ENCODE results near the gene RASAL1. TPM values are rescaled to one million over a fixed set of nuclear protein-coding genes. Genes with fewer than 3 reads are reported as not detected.

RASAL1 gene
- total RNA-seq = 0.10 and 0.34 TPM in 2 replicates

- Mint-ChIP-seq H3K9me3 (no peaks in the 10 kb centered on the region), H3K27me3 (ENCODE audit: insufficient read depth) (peaks cover 16% of the 10 kb centered on the region), H3K4me3 (peak within 1 kb of the TSS; percentile 77), H3K36me3 (ENCODE audit: low read depth) (no peaks in the 10 kb centered on the region), H3K27ac (peak within 1 kb of the TSS; percentile 51), H3K4me1 (ENCODE audit: low read depth) (peaks cover 10% of the 10 kb centered on the region)
- peak; percentile 54 for DNase-seq (ENCODE audit: low spot score)
- intact Hi-C loops (cut with micrococcal nuclease) = loop anchor here (2.0 kb wide), 1 partner anchor 17 kb away; no protein-coding TSS in a partner anchor
These were observed at the start of gene RASAL1 for GRCh38 chr12:113135178-113136127. TSS of gene RASAL1 (minus strand) at chr12:113135761. CDS start at chr12:113135462, 299 bp downstream.

- peak overlapping the region; percentile 92 for H3K4me3 Mint-ChIP-seq
- H3K4me1 Mint-ChIP-seq (ENCODE audit: low read depth) = peaks cover 31% of the 10 kb centered on the region
- DNase-seq (ENCODE audit: low spot score) = peak; percentile 85
- peak overlapping the region; percentile 92 for H3K27ac Mint-ChIP-seq
- no peaks in the 10 kb centered on the region for H3K27me3 Mint-ChIP-seq (ENCODE audit: insufficient read depth)
- intact Hi-C loops (cut with micrococcal nuclease) = loop anchor here (1.0 to 10.0 kb wide), 8 partner anchors 11 to 780 kb away; partner anchors contain the start of genes OAS2, PLBD2, RBM19 and SLC8B1
- no peaks in the 10 kb centered on the region for H3K9me3 Mint-ChIP-seq
- peaks cover 28% of the 10 kb centered on the region for H3K36me3 Mint-ChIP-seq (ENCODE audit: low read depth)
These were observed 49.3 kb upstream of the RASAL1 start for GRCh38 chr12:113184900-113185179.

- Mint-ChIP-seq H3K4me3 (peak overlapping the region; percentile 92), H3K36me3 (ENCODE audit: low read depth) (peaks cover 31% of the 10 kb centered on the region), H3K27me3 (ENCODE audit: insufficient read depth) (no peaks in the 10 kb centered on the region), H3K4me1 (ENCODE audit: low read depth) (peaks cover 31% of the 10 kb centered on the region), H3K27ac (peak overlapping the region; percentile 92), H3K9me3 (no peaks in the 10 kb centered on the region)
- DNase-seq (ENCODE audit: low spot score) = no peak
- intact Hi-C loops (cut with micrococcal nuclease) = loop anchor here (1.0 to 10.0 kb wide), 4 partner anchors 10 to 781 kb away; partner anchors contain the start of gene RBM19
These were observed 48.7 kb upstream of the RASAL1 start for GRCh38 chr12:113184098-113184899.

GRCh38 chr12:113183030-113183589, 47.5 kb upstream of the RASAL1 start:
- intact Hi-C loops (cut with micrococcal nuclease) = loop anchor here (10.0 kb wide), 1 partner anchor 782 kb away; the partner anchor contains the start of gene RBM19
- Mint-ChIP-seq H3K9me3 (no peaks in the 10 kb centered on the region), H3K4me1 (ENCODE audit: low read depth) (peaks cover 31% of the 10 kb centered on the region), H3K4me3 (peak overlapping the region; percentile 92), H3K27me3 (ENCODE audit: insufficient read depth) (no peaks in the 10 kb centered on the region), H3K36me3 (ENCODE audit: low read depth) (peaks cover 38% of the 10 kb centered on the region), H3K27ac (no peak overlapping the region)
- no peak for DNase-seq (ENCODE audit: low spot score)

GRCh38 chr12:113181975-113182374, 46.4 kb upstream of the RASAL1 start:
- Mint-ChIP-seq H3K4me3 (no peak overlapping the region), H3K4me1 (ENCODE audit: low read depth) (peaks cover 23% of the 10 kb centered on the region), H3K27ac (no peak overlapping the region), H3K27me3 (ENCODE audit: insufficient read depth) (no peaks in the 10 kb centered on the region), H3K9me3 (no peaks in the 10 kb centered on the region), H3K36me3 (ENCODE audit: low read depth) (peaks cover 45% of the 10 kb centered on the region)
- no peak for DNase-seq (ENCODE audit: low spot score)
- intact Hi-C loops (cut with micrococcal nuclease) = loop anchor here (10.0 kb wide), 1 partner anchor 783 kb away; the partner anchor contains the start of gene RBM19

GRCh38 chr12:113180333-113180732, 44.8 kb upstream of the RASAL1 start:
- Mint-ChIP-seq H3K27me3 (ENCODE audit: insufficient read depth) (no peaks in the 10 kb centered on the region), H3K36me3 (ENCODE audit: low read depth) (peaks cover 50% of the 10 kb centered on the region), H3K4me3 (no peak overlapping the region), H3K9me3 (no peaks in the 10 kb centered on the region), H3K4me1 (ENCODE audit: low read depth) (peaks cover 13% of the 10 kb centered on the region), H3K27ac (no peak overlapping the region)
- no peak for DNase-seq (ENCODE audit: low spot score)
- intact Hi-C loops (cut with micrococcal nuclease) = loop anchor here (10.0 kb wide), 1 partner anchor 784 kb away; the partner anchor contains the start of gene RBM19

- peaks cover 57% of the 10 kb centered on the region for H3K36me3 Mint-ChIP-seq (ENCODE audit: low read depth)
- H3K9me3 Mint-ChIP-seq = no peaks in the 10 kb centered on the region
- H3K27ac Mint-ChIP-seq = no peak overlapping the region
- no peaks in the 10 kb centered on the region for H3K27me3 Mint-ChIP-seq (ENCODE audit: insufficient read depth)
- intact Hi-C loops (cut with micrococcal nuclease) = no loop called here
- H3K4me1 Mint-ChIP-seq (ENCODE audit: low read depth) = peaks cover 17% of the 10 kb centered on the region
- H3K4me3 Mint-ChIP-seq = no peak overlapping the region
- no peak for DNase-seq (ENCODE audit: low spot score)
These were observed 43.5 kb upstream of the RASAL1 start for GRCh38 chr12:113179023-113179422.

GRCh38 chr12:113174461-113175384, 39.2 kb upstream of the RASAL1 start:
- intact Hi-C loops (cut with micrococcal nuclease) = loop anchor here (1.0 to 2.0 kb wide), 3 partner anchors 10 to 182 kb away; no protein-coding TSS in a partner anchor
- Mint-ChIP-seq H3K4me3 (no peak overlapping the region), H3K36me3 (ENCODE audit: low read depth) (peaks cover 61% of the 10 kb centered on the region), H3K27me3 (ENCODE audit: insufficient read depth) (no peaks in the 10 kb centered on the region), H3K27ac (no peak overlapping the region), H3K9me3 (no peaks in the 10 kb centered on the region), H3K4me1 (ENCODE audit: low read depth) (peaks cover 4% of the 10 kb centered on the region)
- peak; percentile 55 for DNase-seq (ENCODE audit: low spot score)

- Mint-ChIP-seq H3K4me1 (ENCODE audit: low read depth) (peaks cover 4% of the 10 kb centered on the region), H3K27ac (no peak overlapping the region), H3K4me3 (no peak overlapping the region), H3K9me3 (no peaks in the 10 kb centered on the region), H3K36me3 (ENCODE audit: low read depth) (peaks cover 51% of the 10 kb centered on the region), H3K27me3 (ENCODE audit: insufficient read depth) (no peaks in the 10 kb centered on the region)
- intact Hi-C loops (cut with micrococcal nuclease) = no loop called here
- no peak for DNase-seq (ENCODE audit: low spot score)
These were observed 37.6 kb upstream of the RASAL1 start for GRCh38 chr12:113173081-113173698.

GRCh38 chr12:113172185-113172584, 36.6 kb upstream of the RASAL1 start:
- no peak overlapping the region for H3K27ac Mint-ChIP-seq
- no peak for DNase-seq (ENCODE audit: low spot score)
- peaks cover 4% of the 10 kb centered on the region for H3K4me1 Mint-ChIP-seq (ENCODE audit: low read depth)
- H3K36me3 Mint-ChIP-seq (ENCODE audit: low read depth) = peaks cover 41% of the 10 kb centered on the region
- intact Hi-C loops (cut with micrococcal nuclease) = no loop called here
- no peaks in the 10 kb centered on the region for H3K9me3 Mint-ChIP-seq
- H3K4me3 Mint-ChIP-seq = no peak overlapping the region
- no peaks in the 10 kb centered on the region for H3K27me3 Mint-ChIP-seq (ENCODE audit: insufficient read depth)

GRCh38 chr12:113171543-113171942, 36.0 kb upstream of the RASAL1 start:
- Mint-ChIP-seq H3K4me1 (ENCODE audit: low read depth) (peaks cover 4% of the 10 kb centered on the region), H3K36me3 (ENCODE audit: low read depth) (peaks cover 40% of the 10 kb centered on the region), H3K27ac (no peak overlapping the region), H3K9me3 (no peaks in the 10 kb centered on the region), H3K4me3 (no peak overlapping the region), H3K27me3 (ENCODE audit: insufficient read depth) (no peaks in the 10 kb centered on the region)
- DNase-seq (ENCODE audit: low spot score) = no peak
- intact Hi-C loops (cut with micrococcal nuclease) = no loop called here
